Measurements from ENCODE around the gene REXO1. TPM values are rescaled to one million over a fixed set of nuclear protein-coding genes. Genes with fewer than 3 reads are reported as not detected.
A peak's percentile ranks its signal among the peaks of the same experiment; 100 is the strongest.

REXO1 gene
- total RNA-seq, 1 experiment from 2014 or later: 61.1 TPM

DNA sequence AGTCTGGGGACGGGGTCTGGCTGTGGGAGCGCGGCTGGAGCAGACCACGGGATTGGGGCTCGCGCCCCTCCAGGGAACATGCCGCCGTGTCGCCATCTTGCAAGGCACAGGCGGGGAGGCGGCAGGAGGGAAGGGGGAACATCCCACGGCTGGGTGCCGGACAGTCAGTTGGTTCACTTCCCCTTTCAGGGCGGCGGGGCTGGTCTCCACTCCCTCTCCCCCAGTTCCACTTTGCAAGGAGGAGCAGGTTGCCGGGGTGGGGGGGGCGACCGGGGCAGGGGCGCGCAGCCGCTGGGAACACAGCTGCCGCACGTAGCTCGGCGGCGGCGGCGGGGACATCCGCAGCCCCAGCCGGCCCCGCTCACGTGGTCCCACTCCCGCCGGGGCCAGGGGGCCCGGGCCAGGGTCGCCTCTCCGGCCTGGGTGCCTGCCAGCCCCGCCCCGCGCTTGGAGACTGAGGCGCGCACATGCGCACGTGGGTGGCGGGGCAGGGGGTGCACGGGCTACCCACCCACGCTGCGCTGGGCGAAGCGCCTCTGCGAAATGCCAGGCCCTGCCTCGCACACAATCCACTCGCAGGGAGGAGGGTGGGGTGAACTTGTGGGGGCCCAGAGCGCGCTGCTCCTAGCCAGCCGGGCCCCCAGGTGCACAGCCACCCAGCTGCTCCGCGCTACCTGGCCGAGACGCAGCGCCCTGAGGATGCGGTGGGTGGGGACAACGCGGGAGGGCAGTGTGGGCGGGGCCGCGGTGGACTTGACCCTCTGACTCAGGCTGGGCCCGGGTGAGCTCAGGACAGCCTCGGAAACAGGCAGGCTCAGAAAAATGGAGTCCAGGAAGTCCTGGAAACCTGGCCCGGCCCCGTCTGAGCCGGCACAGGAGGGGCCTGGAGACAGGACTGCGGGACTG lies 8.7 kb upstream of the REXO1 start (continued):
- TF ChIP-seq, protein P1, sequence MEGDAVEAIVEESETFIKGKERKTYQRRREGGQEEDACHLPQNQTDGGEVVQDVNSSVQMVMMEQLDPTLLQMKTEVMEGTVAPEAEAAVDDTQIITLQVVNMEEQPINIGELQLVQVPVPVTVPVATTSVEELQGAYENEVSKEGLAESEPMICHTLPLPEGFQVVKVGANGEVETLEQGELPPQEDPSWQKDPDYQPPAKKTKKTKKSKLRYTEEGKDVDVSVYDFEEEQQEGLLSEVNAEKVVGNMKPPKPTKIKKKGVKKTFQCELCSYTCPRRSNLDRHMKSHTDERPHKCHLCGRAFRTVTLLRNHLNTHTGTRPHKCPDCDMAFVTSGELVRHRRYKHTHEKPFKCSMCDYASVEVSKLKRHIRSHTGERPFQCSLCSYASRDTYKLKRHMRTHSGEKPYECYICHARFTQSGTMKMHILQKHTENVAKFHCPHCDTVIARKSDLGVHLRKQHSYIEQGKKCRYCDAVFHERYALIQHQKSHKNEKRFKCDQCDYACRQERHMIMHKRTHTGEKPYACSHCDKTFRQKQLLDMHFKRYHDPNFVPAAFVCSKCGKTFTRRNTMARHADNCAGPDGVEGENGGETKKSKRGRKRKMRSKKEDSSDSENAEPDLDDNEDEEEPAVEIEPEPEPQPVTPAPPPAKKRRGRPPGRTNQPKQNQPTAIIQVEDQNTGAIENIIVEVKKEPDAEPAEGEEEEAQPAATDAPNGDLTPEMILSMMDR (IDR thresholded peaks at IDR 0.05): no peak
- TF ChIP-seq, protein P2, sequence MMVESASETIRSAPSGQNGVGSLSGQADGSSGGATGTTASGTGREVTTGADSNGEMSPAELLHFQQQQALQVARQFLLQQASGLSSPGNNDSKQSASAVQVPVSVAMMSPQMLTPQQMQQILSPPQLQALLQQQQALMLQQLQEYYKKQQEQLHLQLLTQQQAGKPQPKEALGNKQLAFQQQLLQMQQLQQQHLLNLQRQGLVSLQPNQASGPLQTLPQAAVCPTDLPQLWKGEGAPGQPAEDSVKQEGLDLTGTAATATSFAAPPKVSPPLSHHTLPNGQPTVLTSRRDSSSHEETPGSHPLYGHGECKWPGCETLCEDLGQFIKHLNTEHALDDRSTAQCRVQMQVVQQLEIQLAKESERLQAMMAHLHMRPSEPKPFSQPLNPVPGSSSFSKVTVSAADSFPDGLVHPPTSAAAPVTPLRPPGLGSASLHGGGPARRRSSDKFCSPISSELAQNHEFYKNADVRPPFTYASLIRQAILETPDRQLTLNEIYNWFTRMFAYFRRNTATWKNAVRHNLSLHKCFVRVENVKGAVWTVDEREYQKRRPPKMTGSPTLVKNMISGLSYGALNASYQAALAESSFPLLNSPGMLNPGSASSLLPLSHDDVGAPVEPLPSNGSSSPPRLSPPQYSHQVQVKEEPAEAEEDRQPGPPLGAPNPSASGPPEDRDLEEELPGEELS (CRISPR knock-in tag; IDR thresholded peaks at IDR 0.05): no peak
- no peak for TF ChIP-seq ZNF671 (CRISPR knock-in tag; IDR thresholded peaks at IDR 0.05)
- TF ChIP-seq, protein P3, sequence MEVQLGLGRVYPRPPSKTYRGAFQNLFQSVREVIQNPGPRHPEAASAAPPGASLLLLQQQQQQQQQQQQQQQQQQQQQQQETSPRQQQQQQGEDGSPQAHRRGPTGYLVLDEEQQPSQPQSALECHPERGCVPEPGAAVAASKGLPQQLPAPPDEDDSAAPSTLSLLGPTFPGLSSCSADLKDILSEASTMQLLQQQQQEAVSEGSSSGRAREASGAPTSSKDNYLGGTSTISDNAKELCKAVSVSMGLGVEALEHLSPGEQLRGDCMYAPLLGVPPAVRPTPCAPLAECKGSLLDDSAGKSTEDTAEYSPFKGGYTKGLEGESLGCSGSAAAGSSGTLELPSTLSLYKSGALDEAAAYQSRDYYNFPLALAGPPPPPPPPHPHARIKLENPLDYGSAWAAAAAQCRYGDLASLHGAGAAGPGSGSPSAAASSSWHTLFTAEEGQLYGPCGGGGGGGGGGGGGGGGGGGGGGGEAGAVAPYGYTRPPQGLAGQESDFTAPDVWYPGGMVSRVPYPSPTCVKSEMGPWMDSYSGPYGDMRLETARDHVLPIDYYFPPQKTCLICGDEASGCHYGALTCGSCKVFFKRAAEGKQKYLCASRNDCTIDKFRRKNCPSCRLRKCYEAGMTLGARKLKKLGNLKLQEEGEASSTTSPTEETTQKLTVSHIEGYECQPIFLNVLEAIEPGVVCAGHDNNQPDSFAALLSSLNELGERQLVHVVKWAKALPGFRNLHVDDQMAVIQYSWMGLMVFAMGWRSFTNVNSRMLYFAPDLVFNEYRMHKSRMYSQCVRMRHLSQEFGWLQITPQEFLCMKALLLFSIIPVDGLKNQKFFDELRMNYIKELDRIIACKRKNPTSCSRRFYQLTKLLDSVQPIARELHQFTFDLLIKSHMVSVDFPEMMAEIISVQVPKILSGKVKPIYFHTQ (CRISPR knock-in tag; IDR thresholded peaks at IDR 0.05): no peak
- no peak for TF ChIP-seq CREB1 (CRISPR knock-in tag; IDR thresholded peaks at IDR 0.05)

DNA sequence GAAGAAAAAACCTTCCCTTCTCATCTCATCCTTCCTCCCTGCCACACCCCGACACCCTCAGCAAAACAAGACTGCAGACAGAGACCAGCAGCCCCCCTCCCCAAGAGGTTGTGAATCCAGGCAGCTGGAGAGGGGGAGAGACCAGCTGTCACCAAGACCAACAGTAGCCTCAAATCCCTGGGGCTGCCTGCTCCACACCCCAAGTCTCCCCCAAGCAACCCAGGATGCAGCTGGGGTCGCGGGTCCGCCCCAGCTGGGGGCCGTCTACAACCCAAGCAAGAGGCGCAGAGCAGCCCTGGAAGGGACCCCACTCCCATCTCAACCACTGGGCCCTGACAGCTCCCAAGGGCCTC lies 8.0 kb upstream of the REXO1 start:
- Mint-ChIP-seq H3K27ac (no peak overlapping the region), H3K36me3 (no peaks in the 10 kb centered on the region), H3K4me3 (peak overlapping the region; percentile 47), H3K4me1 (peaks cover 49% of the 10 kb centered on the region), H3K27me3 (ENCODE audit: low read depth) (peaks cover 2% of the 10 kb centered on the region), H3K9me3 (no peaks in the 10 kb centered on the region)
- ChIA-PET POLR2A (no interaction called here), CTCF (interaction anchor here (1.8 to 8.2 kb wide), 6 partner anchors 13 to 184 kb away, joined by 4 to 70 read pairs (median 6); no protein-coding TSS in a partner anchor)
- ATAC-seq (no peak), DNase-seq (ENCODE audit: low spot score) (no peak)
- no peak for TF ChIP-seq JUN (CRISPR knock-in tag; IDR thresholded peaks at IDR 0.05)
- TF ChIP-seq ZNF416 (CRISPR knock-in tag; IDR thresholded peaks at IDR 0.05): no peak

DNA sequence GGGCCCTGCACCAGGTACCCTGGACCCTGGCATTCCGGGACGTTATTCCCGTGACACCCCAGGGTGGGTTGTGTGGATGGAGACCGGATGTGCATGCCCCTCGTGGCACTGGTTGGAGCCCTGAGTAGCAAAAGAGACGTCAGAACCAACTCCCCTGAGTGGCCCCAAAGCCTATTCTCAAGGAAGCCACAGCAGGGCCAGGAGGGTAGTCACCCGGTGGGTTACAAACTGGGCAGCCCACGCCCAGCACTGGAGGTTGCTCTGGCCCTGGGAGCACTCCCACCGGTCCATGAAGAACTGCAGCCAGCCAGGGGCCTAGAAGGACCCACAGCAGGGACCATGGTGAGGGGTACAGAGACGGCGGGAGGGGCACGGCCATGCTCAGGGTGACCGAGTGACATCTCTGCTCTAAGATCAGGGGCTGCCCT lies 7.6 kb upstream of the REXO1 start:
- H3K27ac Mint-ChIP-seq: no peak overlapping the region
- no peak for TF ChIP-seq ZBTB21 (CRISPR knock-in tag; IDR thresholded peaks at IDR 0.05; ENCODE audit: borderline replicate concordance)
- no peak for TF ChIP-seq SMAD3 (CRISPR knock-in tag; IDR thresholded peaks at IDR 0.05; ENCODE audit: borderline replicate concordance)
- no peak for TF ChIP-seq ETV6 (CRISPR knock-in tag; IDR thresholded peaks at IDR 0.05)
- no peak for TF ChIP-seq MXD4 (CRISPR knock-in tag; IDR thresholded peaks at IDR 0.05; ENCODE audit: borderline replicate concordance)
- TF ChIP-seq, protein P4, sequence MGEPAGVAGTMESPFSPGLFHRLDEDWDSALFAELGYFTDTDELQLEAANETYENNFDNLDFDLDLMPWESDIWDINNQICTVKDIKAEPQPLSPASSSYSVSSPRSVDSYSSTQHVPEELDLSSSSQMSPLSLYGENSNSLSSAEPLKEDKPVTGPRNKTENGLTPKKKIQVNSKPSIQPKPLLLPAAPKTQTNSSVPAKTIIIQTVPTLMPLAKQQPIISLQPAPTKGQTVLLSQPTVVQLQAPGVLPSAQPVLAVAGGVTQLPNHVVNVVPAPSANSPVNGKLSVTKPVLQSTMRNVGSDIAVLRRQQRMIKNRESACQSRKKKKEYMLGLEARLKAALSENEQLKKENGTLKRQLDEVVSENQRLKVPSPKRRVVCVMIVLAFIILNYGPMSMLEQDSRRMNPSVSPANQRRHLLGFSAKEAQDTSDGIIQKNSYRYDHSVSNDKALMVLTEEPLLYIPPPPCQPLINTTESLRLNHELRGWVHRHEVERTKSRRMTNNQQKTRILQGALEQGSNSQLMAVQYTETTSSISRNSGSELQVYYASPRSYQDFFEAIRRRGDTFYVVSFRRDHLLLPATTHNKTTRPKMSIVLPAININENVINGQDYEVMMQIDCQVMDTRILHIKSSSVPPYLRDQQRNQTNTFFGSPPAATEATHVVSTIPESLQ (CRISPR knock-in tag; IDR thresholded peaks at IDR 0.05): no peak
- TF ChIP-seq NR1H2 (CRISPR knock-in tag; IDR thresholded peaks at IDR 0.05): no peak
- TF ChIP-seq, protein P5, sequence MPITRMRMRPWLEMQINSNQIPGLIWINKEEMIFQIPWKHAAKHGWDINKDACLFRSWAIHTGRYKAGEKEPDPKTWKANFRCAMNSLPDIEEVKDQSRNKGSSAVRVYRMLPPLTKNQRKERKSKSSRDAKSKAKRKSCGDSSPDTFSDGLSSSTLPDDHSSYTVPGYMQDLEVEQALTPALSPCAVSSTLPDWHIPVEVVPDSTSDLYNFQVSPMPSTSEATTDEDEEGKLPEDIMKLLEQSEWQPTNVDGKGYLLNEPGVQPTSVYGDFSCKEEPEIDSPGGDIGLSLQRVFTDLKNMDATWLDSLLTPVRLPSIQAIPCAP (CRISPR knock-in tag; IDR thresholded peaks at IDR 0.05): no peak

More for the DNA sequence above, 7.6 kb upstream of the REXO1 start:
- ATAC-seq (no peak), DNase-seq (ENCODE audit: low spot score) (no peak)
- Mint-ChIP-seq H3K4me1 (peaks cover 47% of the 10 kb centered on the region), H3K4me3 (peak overlapping the region; percentile 47; the same call in 1 of the 2 replicates), H3K36me3 (no peaks in the 10 kb centered on the region), H3K27me3 (ENCODE audit: low read depth) (no peaks in the 10 kb centered on the region; the same call in none of the 2 replicates), H3K9me3 (no peaks in the 10 kb centered on the region)
- POLR2A ChIA-PET: interaction anchor here (1.0 to 1.5 kb wide), 3 partner anchors 9 to 48 kb away, joined by 3 to 6 read pairs (median 4); no protein-coding TSS in a partner anchor
- CTCF ChIA-PET: interaction anchor here (1.0 to 8.2 kb wide), 11 partner anchors 9 to 1906 kb away, joined by 4 to 70 read pairs (median 7); no protein-coding TSS in a partner anchor

Measured in WTC11 (cell line).